ENCODE measurements around the gene SH2D3A. TPM values are rescaled to one million over a fixed set of nuclear protein-coding genes. Genes with fewer than 3 reads are reported as not detected.

The SH2D3A gene
- total and polyA plus RNA-seq, 2 of the 8 experiments (the other 6 are each of a cell fraction or from before 2014, with no cell fraction given): 14.5 to 22.1 TPM

GRCh38 chr19:6793411-6793810, 26.2 kb upstream of the SH2D3A start:
- H3K27ac ChIP-seq (ENCODE audit: low read depth, low read length): no peak overlapping the region

More at GRCh38 chr19:6793411-6793810, 26.2 kb upstream of the SH2D3A start:
- no peak overlapping the region for H4K8ac ChIP-seq (ENCODE audit: extremely low read depth, insufficient read depth, low read length)
- ChIA-PET POLR2A (ENCODE audit: partially characterized antibody) (no interaction called here), CTCF (ENCODE audit: partially characterized antibody) (no interaction called here)
- H3K79me2 ChIP-seq (ENCODE audit: control insufficient read depth in 1 of 2, insufficient read depth in 2 of 2, low read length in 2 of 2): no peaks in the 10 kb centered on the region
- no peak for FAIRE-seq
- H3K27me3 ChIP-seq (replicated peaks in 1 of 4; ENCODE audit: control insufficient read depth in 3 of 4, extremely low read depth in 1 of 4, insufficient read depth in 3 of 4, low read length in 3 of 4): no peaks in the 10 kb centered on the region
- no peaks in the 10 kb centered on the region for H3K79me1 ChIP-seq (ENCODE audit: low read depth, low read length)
- H3K4me1 ChIP-seq (replicated peaks in 1 of 4; ENCODE audit: control insufficient read depth in 3 of 4, insufficient read depth in 4 of 4, low read length in 3 of 4): no peaks in the 10 kb centered on the region
- H2BK5ac ChIP-seq (ENCODE audit: low read depth, low read length): no peak overlapping the region
- no peaks in the 10 kb centered on the region for H4K20me1 ChIP-seq (replicated peaks in 1 of 2; ENCODE audit: control insufficient read depth in 1 of 2, insufficient read depth in 2 of 2, low read length in 2 of 2)
- H3K9ac ChIP-seq (replicated peaks in 1 of 4; ENCODE audit: extremely low read depth in 1 of 4, low read depth in 3 of 4, low read length in 3 of 4): no peak overlapping the region
- no peak for DNase-seq (ENCODE audit: low read depth in 1 of 2, low spot score in 2 of 2)
- no peak overlapping the region for H2BK20ac ChIP-seq (ENCODE audit: low read length)
- H2AK5ac ChIP-seq (ENCODE audit: low read depth, low read length): no peak overlapping the region
- no peak overlapping the region for H4K5ac ChIP-seq (ENCODE audit: insufficient read length, low read depth, low read length)
- no peak overlapping the region for H3K14ac ChIP-seq (ENCODE audit: insufficient read length)
- no peak overlapping the region for H3K4me3 ChIP-seq (ENCODE audit: extremely low read depth in 1 of 4, insufficient read depth in 2 of 4, low read depth in 3 of 4, low read length in 4 of 4)
- no peak overlapping the region for H3K23ac ChIP-seq (ENCODE audit: insufficient read length)
- WGBS, 2 experiments (ENCODE audit: extremely low coverage in 1 of 2, insufficient coverage in 1 of 2, insufficient read length in 1 of 2, insufficient replicate concordance in 2 of 2, low coverage in 1 of 2, low lambda C conversion rate in 2 of 2, missing lambda C conversion rate in 1 of 2): 92% methylated on average over 4 of the region's 4 CpGs; no CpG with 5 or more reads in 1 of the 2 experiments
- H3K56ac ChIP-seq (replicated peaks; ENCODE audit: insufficient read length, low read depth, low read length): no peak overlapping the region
- H3K4me2 ChIP-seq (ENCODE audit: insufficient read depth in 1 of 2, low read depth in 2 of 2, low read length in 2 of 2): no peak overlapping the region
- H2AFZ ChIP-seq (ENCODE audit: low read length): no peak overlapping the region
- no peaks in the 10 kb centered on the region for H3K23me2 ChIP-seq (ENCODE audit: low read depth, low read length)
- TF ChIP-seq ATF2 (IDR thresholded peaks at IDR 0.05; ENCODE audit: low read length): no peak
- H2BK15ac ChIP-seq (ENCODE audit: low read length): no peak overlapping the region
- H3K9me3 ChIP-seq (ENCODE audit: insufficient read depth in 2 of 2, low read depth in 1 of 2, low read length in 1 of 2): peaks cover 39 to 53% of the 10 kb centered on the region in 2 experiments
- H2BK120ac ChIP-seq (replicated peaks; ENCODE audit: low read depth, low read length): no peak overlapping the region
- no peak overlapping the region for H4K91ac ChIP-seq (replicated peaks; ENCODE audit: insufficient read length, low read length)
- no peak overlapping the region for H2BK12ac ChIP-seq (ENCODE audit: low read depth, low read length)
- H3K36me3 ChIP-seq (ENCODE audit: control insufficient read depth in 2 of 4, insufficient read depth in 4 of 4, low read length in 3 of 4): no peaks in the 10 kb centered on the region
- H3K18ac ChIP-seq (ENCODE audit: extremely low read depth, low read length): no peak overlapping the region
- H3K4ac ChIP-seq (replicated peaks; ENCODE audit: insufficient read length, low read depth, low read length): no peak overlapping the region

Measured in H1 (cell line).